Measurements from ENCODE around the gene FRG2C. TPM values are rescaled to one million over a fixed set of nuclear protein-coding genes. Genes with fewer than 3 reads are reported as not detected.

The FRG2C gene

Small RNAs within 50 kb of the gene (small RNA-seq; reads per million reads assigned to genes)
- gene AC108724.2 (ENCODE audit: low read depth) = not detected

Measured in mesenchymal stem cell (in vitro differentiated cells and primary cell).